Activated CD8-positive, alpha-beta T cell treated with anti-CD3 and anti-CD28 coated beads for 36 hours (primary cell): ENCODE results near the gene COBL. TPM values are rescaled to one million over a fixed set of nuclear protein-coding genes. Genes with fewer than 3 reads are reported as not detected.
"Not testable (repeated sequence)": the region's sequence is repeated elsewhere in the genome, so short reads cannot be mapped to it uniquely, and the experiment has no call there.

Experiments used
- ATAC-seq: fragments of 200-7000 bp; cut with Tn5 transposase; one replicate; pipeline ENCODE4 v1.10.0; 2021; ENCODE audit warnings: mild to moderate bottlenecking, moderate library complexity
- CTCF ChIA-PET: fragments of 350-600 bp; sonication (Branson Sonifier 250); formaldehyde crosslinking; loops from one replicate; lab custom pipeline; 2021; ENCODE audit warnings: antibody characterized with exemption; lab: Charles Lee
- POLR2A ChIA-PET: fragments of 350-600 bp; sonication (Branson Sonifier 250); formaldehyde crosslinking; loops from one replicate; lab custom pipeline; 2021; ENCODE audit warnings: antibody characterized with exemption; lab: Charles Lee
- DNase-seq: peaks from one replicate; pipeline ENCODE4 v3.0.0-alpha.2; 2020
- H3K27ac Mint-ChIP-seq: one replicate; pipeline ENCODE4 v1.8.0; 2021; ENCODE audit warnings: mild to moderate bottlenecking, mixed read lengths
- H3K27me3 Mint-ChIP-seq: one replicate; pipeline ENCODE4 v1.8.0; 2021; ENCODE audit warnings: mixed read lengths
- H3K36me3 Mint-ChIP-seq: one replicate; pipeline ENCODE4 v1.8.0; 2021; ENCODE audit warnings: low read depth, mixed read lengths
- H3K4me1 Mint-ChIP-seq: one replicate; pipeline ENCODE4 v1.8.0; 2021; ENCODE audit warnings: low read depth, mixed read lengths
- H3K4me3 Mint-ChIP-seq: one replicate; pipeline ENCODE4 v1.8.0; 2021; ENCODE audit warnings: mild to moderate bottlenecking, moderate library complexity, mixed read lengths
- H3K9me3 Mint-ChIP-seq: one replicate; pipeline ENCODE4 v1.8.0; 2021; ENCODE audit warnings: mixed read lengths
- intact Hi-C: fragments of 100-400 bp; cut with micrococcal nuclease; formaldehyde crosslinking; loops from one replicate; pipeline ENCODE4 v1.10.0; 2022
- total RNA-seq, 2 experiments: library from RNA; stranded (reverse); gene quantifications; one replicate each; pipeline ENCODE4 v1.2.3, GENCODE V29; 2021
- TF ChIP-seq, protein P1 (sequence below): fragments of 200-600 bp; IDR thresholded peaks from one replicate; pipeline ENCODE4 v1.8.0; 2022; ENCODE audit warnings: antibody characterized with exemption, mild to moderate bottlenecking

COBL gene
- total RNA-seq, 2 experiments from 2014 or later = not detected

DNA sequence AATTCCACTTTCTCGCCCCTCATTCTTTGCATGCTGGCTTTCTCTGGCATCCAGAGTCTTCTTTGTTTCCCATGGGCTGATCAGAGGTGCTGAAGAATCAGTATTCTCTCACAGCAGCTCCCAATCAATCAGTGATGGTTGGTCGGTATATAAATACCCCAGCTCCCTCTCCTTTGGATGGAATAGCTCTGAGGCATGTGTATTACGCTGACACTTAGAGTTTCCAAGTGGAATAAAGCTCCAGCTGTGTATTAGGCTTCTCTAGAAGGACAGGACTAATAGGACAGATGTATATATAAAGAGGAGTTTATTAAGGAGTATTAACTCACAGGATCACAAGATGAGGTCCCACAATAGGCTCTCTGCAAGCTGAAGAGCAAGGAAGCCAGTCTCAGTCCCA lies 315.7 kb downstream of the COBL start:
- H3K4me1 Mint-ChIP-seq = no peaks in the 10 kb centered on the region
- TF ChIP-seq, protein P1, sequence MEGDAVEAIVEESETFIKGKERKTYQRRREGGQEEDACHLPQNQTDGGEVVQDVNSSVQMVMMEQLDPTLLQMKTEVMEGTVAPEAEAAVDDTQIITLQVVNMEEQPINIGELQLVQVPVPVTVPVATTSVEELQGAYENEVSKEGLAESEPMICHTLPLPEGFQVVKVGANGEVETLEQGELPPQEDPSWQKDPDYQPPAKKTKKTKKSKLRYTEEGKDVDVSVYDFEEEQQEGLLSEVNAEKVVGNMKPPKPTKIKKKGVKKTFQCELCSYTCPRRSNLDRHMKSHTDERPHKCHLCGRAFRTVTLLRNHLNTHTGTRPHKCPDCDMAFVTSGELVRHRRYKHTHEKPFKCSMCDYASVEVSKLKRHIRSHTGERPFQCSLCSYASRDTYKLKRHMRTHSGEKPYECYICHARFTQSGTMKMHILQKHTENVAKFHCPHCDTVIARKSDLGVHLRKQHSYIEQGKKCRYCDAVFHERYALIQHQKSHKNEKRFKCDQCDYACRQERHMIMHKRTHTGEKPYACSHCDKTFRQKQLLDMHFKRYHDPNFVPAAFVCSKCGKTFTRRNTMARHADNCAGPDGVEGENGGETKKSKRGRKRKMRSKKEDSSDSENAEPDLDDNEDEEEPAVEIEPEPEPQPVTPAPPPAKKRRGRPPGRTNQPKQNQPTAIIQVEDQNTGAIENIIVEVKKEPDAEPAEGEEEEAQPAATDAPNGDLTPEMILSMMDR = no peak
- DNase-seq = no peak
- ChIA-PET CTCF (interaction anchor here (1.6 kb wide), 1 partner anchor 58 kb away, joined by 3 read pairs; no protein-coding TSS in a partner anchor), POLR2A (no interaction called here)
- H3K9me3 Mint-ChIP-seq = no peaks in the 10 kb centered on the region
- intact Hi-C loops = no loop called here
- H3K36me3 Mint-ChIP-seq = no peaks in the 10 kb centered on the region
- no peak overlapping the region for H3K4me3 Mint-ChIP-seq
- no peak for ATAC-seq
- H3K27ac Mint-ChIP-seq = no peak overlapping the region
- no peaks in the 10 kb centered on the region for H3K27me3 Mint-ChIP-seq

DNA sequence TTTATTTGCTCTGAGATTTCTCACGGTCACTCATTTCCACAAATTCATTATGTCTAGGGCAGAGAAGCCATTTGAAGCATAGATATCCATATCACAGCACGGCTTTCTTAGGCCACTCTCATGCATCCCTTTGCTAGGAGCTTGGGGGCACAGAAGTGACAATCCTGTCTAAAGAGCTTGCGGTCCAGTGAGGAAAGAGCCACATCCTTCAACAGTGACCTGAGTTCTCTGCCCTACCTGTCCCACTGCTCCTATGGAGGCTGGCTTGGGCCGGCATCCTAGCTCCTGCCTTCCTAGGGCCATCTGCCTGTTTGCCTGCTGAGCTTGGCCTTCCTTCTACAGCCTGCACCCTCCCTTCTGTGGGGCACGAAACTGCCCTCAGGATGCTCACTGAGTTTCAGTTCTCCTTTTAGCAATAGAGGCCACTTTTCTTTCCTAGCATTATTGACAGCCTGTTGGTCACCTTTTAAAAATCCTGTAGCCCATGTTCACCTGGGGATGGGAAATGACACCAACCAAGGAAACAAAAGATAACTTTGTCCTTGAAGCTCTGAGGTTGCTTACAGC lies 321.8 kb downstream of the COBL start:
- ATAC-seq = no peak
- H3K27me3 Mint-ChIP-seq = peaks cover 5% of the 10 kb centered on the region
- intact Hi-C loops = no loop called here
- no peaks in the 10 kb centered on the region for H3K36me3 Mint-ChIP-seq
- ChIA-PET CTCF (no interaction called here), POLR2A (no interaction called here)
- TF ChIP-seq, protein P1 = no peak
- peaks cover 4% of the 10 kb centered on the region for H3K9me3 Mint-ChIP-seq
- no peak overlapping the region for H3K4me3 Mint-ChIP-seq
- no peak overlapping the region for H3K27ac Mint-ChIP-seq
- H3K4me1 Mint-ChIP-seq = no peaks in the 10 kb centered on the region
- no peak for DNase-seq

DNA sequence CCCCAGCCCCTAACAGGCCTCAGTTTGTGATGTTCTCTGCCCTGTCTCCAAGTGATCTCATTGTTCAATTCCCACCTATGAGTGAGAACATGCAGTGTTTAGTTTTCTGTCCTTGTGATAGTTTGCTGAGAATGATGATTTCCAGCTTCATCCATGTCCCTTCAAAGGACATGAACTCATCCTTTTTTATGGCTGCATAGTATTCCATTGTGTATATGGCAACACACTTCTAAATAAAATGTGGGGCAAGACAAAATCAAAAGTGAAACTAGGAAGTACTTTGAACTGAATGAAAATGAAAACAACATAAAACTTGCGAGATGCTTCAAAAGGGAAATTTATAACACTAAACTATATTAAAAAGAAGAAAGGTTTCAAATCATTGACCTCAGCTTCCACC lies 326.4 kb downstream of the COBL start:
- POLR2A ChIA-PET, H3K36me3 Mint-ChIP-seq, H3K4me3 Mint-ChIP-seq, H3K27me3 Mint-ChIP-seq, CTCF ChIA-PET, intact Hi-C loops, H3K4me1 Mint-ChIP-seq, H3K9me3 Mint-ChIP-seq, DNase-seq, H3K27ac Mint-ChIP-seq, ATAC-seq: not testable (repeated sequence)

DNA sequence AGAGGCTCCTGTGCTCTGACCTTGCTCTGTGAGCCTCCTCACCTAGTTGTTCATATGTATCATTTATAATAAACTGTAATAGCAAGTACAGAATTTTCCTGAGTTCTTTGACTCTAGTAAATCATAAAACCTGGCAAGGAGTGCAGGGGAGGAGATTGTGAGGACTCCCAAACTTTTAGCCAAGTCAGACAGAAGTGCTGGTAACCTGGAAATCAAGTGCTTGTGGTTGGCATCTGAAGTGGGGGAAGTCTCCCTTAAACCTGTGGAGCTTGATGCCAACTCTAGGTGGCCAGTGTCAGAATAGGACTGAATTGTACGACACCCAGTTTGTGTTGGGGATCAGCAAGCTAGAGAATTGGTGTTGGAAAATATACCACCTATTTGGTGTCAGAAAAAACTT lies 327.6 kb downstream of the COBL start:
- POLR2A ChIA-PET = no interaction called here
- intact Hi-C loops = no loop called here
- CTCF ChIA-PET = no interaction called here

DNA sequence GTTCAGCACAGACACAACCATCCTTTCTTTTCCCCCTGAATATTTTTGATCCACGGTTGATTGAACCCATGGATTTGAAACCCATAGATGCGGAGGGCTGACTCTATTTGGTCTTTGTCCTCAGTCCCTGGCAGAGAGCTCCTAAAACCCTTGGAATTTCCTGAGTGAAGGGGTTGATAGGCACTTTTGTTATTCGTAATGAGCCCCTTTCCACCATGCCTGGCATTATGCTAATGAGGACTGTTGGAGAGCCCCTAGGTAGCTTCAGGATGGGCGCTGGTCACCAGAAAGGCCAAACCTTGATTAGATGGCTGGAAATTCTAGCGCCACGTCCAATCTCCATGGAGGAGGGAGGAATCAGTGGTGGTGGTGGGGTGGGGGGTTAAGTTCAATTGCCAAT lies 328.1 kb downstream of the COBL start:
- ATAC-seq = no peak
- TF ChIP-seq, protein P1 = no peak
- Mint-ChIP-seq H3K4me3 (no peak overlapping the region), H3K36me3 (no peaks in the 10 kb centered on the region), H3K27ac (no peak overlapping the region), H3K27me3 (peaks cover 12% of the 10 kb centered on the region), H3K4me1 (no peaks in the 10 kb centered on the region), H3K9me3 (peaks cover 4% of the 10 kb centered on the region)
- CTCF ChIA-PET = no interaction called here
- intact Hi-C loops = no loop called here
- POLR2A ChIA-PET = no interaction called here
- no peak for DNase-seq

More for the DNA sequence above, 327.6 kb downstream of the COBL start:
- H3K27ac Mint-ChIP-seq = no peak overlapping the region
- no peaks in the 10 kb centered on the region for H3K4me1 Mint-ChIP-seq
- DNase-seq (no peak), ATAC-seq (no peak)
- TF ChIP-seq, protein P1 = no peak
- H3K36me3 Mint-ChIP-seq = no peaks in the 10 kb centered on the region
- H3K4me3 Mint-ChIP-seq = no peak overlapping the region
- H3K27me3 Mint-ChIP-seq = peaks cover 8% of the 10 kb centered on the region
- H3K9me3 Mint-ChIP-seq = peaks cover 4% of the 10 kb centered on the region
